Heart left ventricle (tissue), 16 donors: ENCODE data around the gene MSI1. TPM values are rescaled to one million over a fixed set of nuclear protein-coding genes. Genes with fewer than 3 reads are reported as not detected.

Experiments used
- ATAC-seq, 4 donors: fragments of 200-7000 bp; cut with Tn5 transposase; one replicate each; pipeline ENCODE4 v1.9.1; 2020 to 2022; ENCODE audit warnings: moderate library complexity in 4 of 4, mild to moderate bottlenecking in 3 of 4, moderate number of reproducible peaks in 1 of 4
- DNase-seq, 5 donors: peaks; one replicate each; pipeline ENCODE4 v3.0.0-alpha.2; 2020
- H3K27ac ChIP-seq, 12 donors: fragments of 200-600 bp; sonication (generic) in 4 of 12; one replicate each; pipeline versions ENCODE4 v1.5.0 to v1.8.0; 2016 to 2022; ENCODE audit warnings: mild to moderate bottlenecking in 2 of 12
- H3K27me3 ChIP-seq, 9 donors: fragments of 200-600 bp; sonication (generic) in 2 of 9; one replicate each; pipeline versions ENCODE4 v1.5.1 to v1.8.0; 2016 to 2022; ENCODE audit warnings: mild to moderate bottlenecking in 3 of 9
- H3K36me3 ChIP-seq, 9 donors: fragments of 200-600 bp; sonication (generic) in 2 of 9; one replicate each; pipeline versions ENCODE4 v1.5.0 to v1.8.0; 2018 to 2022; ENCODE audit warnings: mild to moderate bottlenecking in 2 of 9
- H3K4me1 ChIP-seq, 12 donors: fragments of 200-600 bp; sonication (generic) in 4 of 12; one replicate each; pipeline versions ENCODE4 v1.5.0 to v1.8.0; 2016 to 2022; ENCODE audit warnings: mild to moderate bottlenecking in 3 of 12
- H3K4me3 ChIP-seq, 12 donors: fragments of 200-600 bp; sonication (generic) in 4 of 12; one replicate each; pipeline versions ENCODE4 v1.5.0 to v1.8.0; 2017 to 2022; ENCODE audit warnings: mild to moderate bottlenecking in 9 of 12, moderate library complexity in 4 of 12
- H3K9me3 ChIP-seq, 12 donors: fragments of 200-600 bp; sonication (generic) in 4 of 12; one replicate each; pipeline versions ENCODE4 v1.5.0 to v1.8.0; 2016 to 2022; ENCODE audit warnings: mild to moderate bottlenecking in 1 of 12
- CTCF ChIP-seq, 12 donors: fragments of 200-600 bp; sonication (generic) in 4 of 12; IDR thresholded peaks; one replicate each; pipeline versions ENCODE4 v1.5.0 to v1.8.0; 2018 to 2022; ENCODE audit warnings: antibody characterized with exemption in 12 of 12, mild to moderate bottlenecking in 5 of 12
- POLR2A ChIP-seq, 2 donors: fragments of 450-650 bp; IDR thresholded peaks; one replicate each; pipeline ENCODE4 v1.6.1; 2017; ENCODE audit warnings: antibody characterized with exemption in 2 of 2, mild to moderate bottlenecking in 2 of 2, moderate library complexity in 2 of 2
- WGBS, 4 donors: extraction: QIAGEN DNeasy Blood & Tissue Kit in 2 of 4; methylation state at CpG; one replicate each; pipeline versions ENCODE4 v1.1.5 to v1.1.7; 2013 to 2018; 5-methylcytosine and 5-hydroxymethylcytosine counted together
- intact Hi-C, 10 donors: fragments of 100-400 bp; cut with DNase I; formaldehyde crosslinking; loops; one replicate each; pipeline versions ENCODE4 v1.11.1 to v1.14.2; 2022
- polyA plus RNA-seq, 2 donors: library from polyadenylated mRNA; stranded (reverse); fragments of 200-250 nt; gene quantifications; one replicate each; pipeline ENCODE4 v1.2.3, GENCODE V29; 2013
- total RNA-seq, 9 donors: library from RNA; depleted of rRNA in 2 of 9; stranded (reverse); fragments of >200 nt in 2 of 9; fragmentation: NEBNext Ultra II Directional in 3 of 9; extraction: Animal tissue kit (Norgen Biotek cat#: 25700) in 3 of 9; gene quantifications; one replicate each; pipeline versions ENCODE4 v1.1.0 to v1.2.4, GENCODE V29; 2016 to 2023
- donor health status: ischemic (EF 13 %, LVEDD 7.1; RV severe dilation, severe dysfunction).
- donor health status: healthy with polysubstance abuse.
- donor health status: DM: no; HTN: yes; CAD: no.
- donor health status: DM: no; HTN: no; CAD: no.
- donor health status: ischemic (EF 25% LVEDD 6.9; RV normal size, moderate dysfunction).
- donor health status: ischemic (EF 25% LVEDD 5.7; RV mildly dilated, moderate dysfunction).
- donor health status: healthy.
- donor health status: DM: yes; HTN: yes; CAD: no.
- donor health status: ischemic (EF 35%, LVEDD 5.7; RV mildly dilated, moderate dysfunction).
- donor health status: nonischemic (EF 11% LVEDD 7.7; RV severe dilation, severe dysfunction).
- donor health status: DM: yes; HTN: yes; CAD: no.
- donor health status: PGD.
- donor health status: ischemic (EF 29% LVEDD 5.4; RV normal size, mild dysfunction).
- donor health status: nonischemic (EF 23%, LVEDD 6.1; RV moderate dilation, normal function).

The MSI1 gene
- total and polyA plus RNA-seq, 11 donors, result 2.1 to 8.7 (median 5.4) TPM

GRCh38 chr12:120301962-120302815 lies 66.8 kb downstream of the MSI1 start, which contains the start of gene SIRT4:
TSS of gene SIRT4 (plus strand) at chr12:120302321. CDS start at chr12:120303562, 1,241 bp downstream.
- Histone ChIP-seq H3K4me1 (peaks cover 0 to 11% (median 0%) of the 10 kb centered on the region in 12 donors), H3K4me3 (peak within 1 kb of the TSS; percentile 38 to 85 (median 71)), H3K36me3 (no peaks in the 10 kb centered on the region), H3K27ac (peak within 1 kb of the TSS in 11 of 12 donors; percentile 65 to 91 (median 82)), H3K27me3 (no peaks in the 10 kb centered on the region), H3K9me3 (no peaks in the 10 kb centered on the region)
- TF ChIP-seq CTCF (IDR thresholded peaks at IDR 0.05), result peak; percentile 67 to 97 (median 82)
- TF ChIP-seq POLR2A (IDR thresholded peaks at IDR 0.05), result peak in 1 of 2 donors; percentile 46
- intact Hi-C loops, result loop anchor here in 1 of 10 donors (1.0 kb wide), 1 partner anchor 15 kb away; no protein-coding TSS in a partner anchor
- DNase-seq, result peak; percentile 88 to 95 (median 91)
- peak; percentile 93 to 98 (median 97) for ATAC-seq
- 7 to 11% (median 10%) methylated on average over 31 of the region's 31 CpGs for WGBS, 4 donors

- no peaks in the 10 kb centered on the region for H3K27me3 ChIP-seq
- ATAC-seq, result peak; percentile 32 to 62 (median 49)
- TF ChIP-seq POLR2A (IDR thresholded peaks at IDR 0.05) (peak; percentile 23 to 51), CTCF (IDR thresholded peaks at IDR 0.05) (no peak)
- H3K4me1 ChIP-seq, result peaks cover 0 to 27% (median 10%) of the 10 kb centered on the region in 12 donors
- 0 to 2% (median 1%) methylated on average over 29 of the region's 29 CpGs for WGBS, 4 donors
- peak in 4 of 5 donors; percentile 65 to 79 (median 70) for DNase-seq
- peak within 1 kb of the TSS; percentile 95 to 100 (median 98) for H3K27ac ChIP-seq
- H3K9me3 ChIP-seq, result no peaks in the 10 kb centered on the region
- intact Hi-C loops, result loop anchor here in 1 of 10 donors (2.0 kb wide), 1 partner anchor 64 kb away; no protein-coding TSS in a partner anchor
- H3K4me3 ChIP-seq, result peak within 1 kb of the TSS; percentile 45 to 76 (median 62)
- no peaks in the 10 kb centered on the region for H3K36me3 ChIP-seq
These were observed 76.1 kb downstream of the MSI1 start, which contains the start of gene RNU4-1 for GRCh38 chr12:120292661-120293531. TSS of gene RNU4-1 (minus strand) at chr12:120293237.

- WGBS, 4 donors, result 0 to 1% (median 0%) methylated on average over 17 of the region's 17 CpGs
- DNase-seq (no peak), ATAC-seq (peak in 2 of 4 donors; percentile 1)
- peaks cover 0 to 27% (median 10%) of the 10 kb centered on the region in 12 donors for H3K4me1 ChIP-seq
- no peaks in the 10 kb centered on the region for H3K27me3 ChIP-seq
- H3K4me3 ChIP-seq, result peak overlapping the region; percentile 45 to 76 (median 62)
- peak overlapping the region; percentile 95 to 100 (median 98) for H3K27ac ChIP-seq
- no peak for TF ChIP-seq POLR2A (IDR thresholded peaks at IDR 0.05)
- no peak for TF ChIP-seq CTCF (IDR thresholded peaks at IDR 0.05)
- H3K9me3 ChIP-seq, result no peaks in the 10 kb centered on the region
- H3K36me3 ChIP-seq, result no peaks in the 10 kb centered on the region
- intact Hi-C loops, result loop anchor here in 1 of 10 donors (2.0 kb wide), 1 partner anchor 64 kb away; no protein-coding TSS in a partner anchor
These were observed 76.6 kb downstream of the MSI1 start for GRCh38 chr12:120292411-120292660.

Other genes starting within 250 kb of the MSI1 start
- 10 to 100 TPM; 24.4 to 51.7 (median 34.6) TPM for gene GCN1, start 174.4 kb downstream of the MSI1 start, total RNA-seq
- gene GCN1, start 174.4 kb downstream of the MSI1 start, polyA plus RNA-seq, result 10 to 100 TPM in 1 of 2 donors, 1 to 10 TPM in 1; 7.2 to 26.7 TPM
- 1,000 to 10,000 TPM in 3 of 9 donors, 100 to 1,000 TPM in 6; 487 to 1,330 (median 861) TPM for gene RPLP0, start 168.1 kb downstream of the MSI1 start, total RNA-seq
- gene RPLP0, start 168.1 kb downstream of the MSI1 start, polyA plus RNA-seq, result 1,000 to 10,000 TPM in 1 of 2 donors, 100 to 1,000 TPM in 1; 692 to 3,248 TPM
- gene PXN, start 103.4 kb downstream of the MSI1 start, total RNA-seq, result 100 to 1,000 TPM in 1 of 9 donors, 10 to 100 TPM in 8; 34.3 to 103 (median 69.9) TPM
- 10 to 100 TPM; 58.7 to 90.5 TPM for gene PXN, start 103.4 kb downstream of the MSI1 start, polyA plus RNA-seq
- over 10,000 TPM in 3 of 9 donors, 1,000 to 10,000 TPM in 4, not detected in 2; 3,467 to 16,563 (median 7,253) TPM for gene RNU4-2, start 77.3 kb downstream of the MSI1 start, total RNA-seq
- gene RNU4-2, start 77.3 kb downstream of the MSI1 start, polyA plus RNA-seq, result not detected
- gene RNU4-1, start 75.9 kb downstream of the MSI1 start, total RNA-seq, result 1,000 to 10,000 TPM in 4 of 9 donors, 100 to 1,000 TPM in 3, not detected in 2; 376 to 4,299 (median 1,541) TPM
- gene RNU4-1, start 75.9 kb downstream of the MSI1 start, polyA plus RNA-seq, result not detected
- gene SIRT4, start 66.8 kb downstream of the MSI1 start, total RNA-seq, result 10 to 100 TPM in 1 of 9 donors, 1 to 10 TPM in 8; 3.2 to 10.6 (median 4.7) TPM
- 1 to 10 TPM; 3.0 to 7.4 TPM for gene SIRT4, start 66.8 kb downstream of the MSI1 start, polyA plus RNA-seq
- gene PLA2G1B, start 41.4 kb downstream of the MSI1 start, total RNA-seq, result 1 to 10 TPM in 3 of 9 donors, under 1 TPM in 1, not detected in 5; 0.93 to 2.0 (median 1.5) TPM
- gene PLA2G1B, start 41.4 kb downstream of the MSI1 start, polyA plus RNA-seq, result not detected
- 100 to 1,000 TPM; 117 to 318 (median 172) TPM for gene COX6A1, start 68.9 kb upstream of the MSI1 start, total RNA-seq
- 100 to 1,000 TPM; 531 to 708 TPM for gene COX6A1, start 68.9 kb upstream of the MSI1 start, polyA plus RNA-seq
- 10 to 100 TPM in 8 of 9 donors, 1 to 10 TPM in 1; 6.4 to 17.6 (median 14.9) TPM for gene TRIAP1, start 77.2 kb upstream of the MSI1 start, total RNA-seq
- gene TRIAP1, start 77.2 kb upstream of the MSI1 start, polyA plus RNA-seq, result 10 to 100 TPM; 18.0 to 34.9 TPM
- gene GATC, start 77.3 kb upstream of the MSI1 start, total RNA-seq, result 10 to 100 TPM in 7 of 9 donors, 1 to 10 TPM in 2; 8.5 to 18.0 (median 11.8) TPM
- 10 to 100 TPM in 1 of 2 donors, 1 to 10 TPM in 1; 5.4 to 11.5 TPM for gene GATC, start 77.3 kb upstream of the MSI1 start, polyA plus RNA-seq
- 10 to 100 TPM; 14.8 to 67.1 (median 33.7) TPM for gene SRSF9, start 100.6 kb upstream of the MSI1 start, total RNA-seq
- 10 to 100 TPM; 27.2 to 39.1 TPM for gene SRSF9, start 100.6 kb upstream of the MSI1 start, polyA plus RNA-seq
- gene DYNLL1, start 126.9 kb upstream of the MSI1 start, total RNA-seq, result 100 to 1,000 TPM in 8 of 9 donors, 10 to 100 TPM in 1; 92.2 to 269 (median 120) TPM
- gene DYNLL1, start 126.9 kb upstream of the MSI1 start, polyA plus RNA-seq, result 100 to 1,000 TPM; 164 to 320 TPM
- 10 to 100 TPM; 27.9 to 46.5 (median 36.7) TPM for gene COQ5, start 160.0 kb upstream of the MSI1 start, total RNA-seq
- 10 to 100 TPM; 29.2 to 48.9 TPM for gene COQ5, start 160.0 kb upstream of the MSI1 start, polyA plus RNA-seq
- 100 to 1,000 TPM; 165 to 363 (median 278) TPM for gene RNF10, start 165.2 kb upstream of the MSI1 start, total RNA-seq
- 100 to 1,000 TPM; 247 to 490 TPM for gene RNF10, start 165.2 kb upstream of the MSI1 start, polyA plus RNA-seq
- 10 to 100 TPM; 20.6 to 46.6 (median 36.3) TPM for gene POP5, start 212.2 kb upstream of the MSI1 start, total RNA-seq
- 10 to 100 TPM; 30.9 to 55.8 TPM for gene POP5, start 212.2 kb upstream of the MSI1 start, polyA plus RNA-seq